ENCODE results near the gene SLC35G1. TPM values are rescaled to one million over a fixed set of nuclear protein-coding genes. Genes with fewer than 3 reads are reported as not detected.

Gene SLC35G1
- total RNA-seq, 1 donor from 2014 or later = 5.3 TPM

- no peaks in the 10 kb centered on the region for H3K9me3 Mint-ChIP-seq (ENCODE audit: low read depth)
- H3K4me3 Mint-ChIP-seq (ENCODE audit: unreplicated experiment) = no peak overlapping the region
- H3K27me3 Mint-ChIP-seq (ENCODE audit: low read depth) = no peaks in the 10 kb centered on the region
- H3K4me1 Mint-ChIP-seq (ENCODE audit: low read depth) = peaks cover 15% of the 10 kb centered on the region
- no peak for TF ChIP-seq CTCF (IDR thresholded peaks at IDR 0.05)
- no peak for DNase-seq (ENCODE audit: low spot score)
- no peaks in the 10 kb centered on the region for H3K36me3 Mint-ChIP-seq (ENCODE audit: low read depth)
- no peak overlapping the region for H3K27ac Mint-ChIP-seq (ENCODE audit: unreplicated experiment)
Observed at GRCh38 chr10:93873420-93874115, 20.2 kb upstream of the SLC35G1 start.

- no peak for DNase-seq (ENCODE audit: low spot score)
- no peaks in the 10 kb centered on the region for H3K27me3 Mint-ChIP-seq (ENCODE audit: low read depth)
- no peak overlapping the region for H3K4me3 Mint-ChIP-seq (ENCODE audit: unreplicated experiment)
- no peak for TF ChIP-seq CTCF (IDR thresholded peaks at IDR 0.05)
- peaks cover 15% of the 10 kb centered on the region for H3K4me1 Mint-ChIP-seq (ENCODE audit: low read depth)
- H3K36me3 Mint-ChIP-seq (ENCODE audit: low read depth) = no peaks in the 10 kb centered on the region
- H3K9me3 Mint-ChIP-seq (ENCODE audit: low read depth) = no peaks in the 10 kb centered on the region
- no peak overlapping the region for H3K27ac Mint-ChIP-seq (ENCODE audit: unreplicated experiment)
Observed at GRCh38 chr10:93874309-93875031, 19.3 kb upstream of the SLC35G1 start.

GRCh38 chr10:93875032-93875358, 18.8 kb upstream of the SLC35G1 start:
- no peak overlapping the region for H3K4me3 Mint-ChIP-seq (ENCODE audit: unreplicated experiment)
- H3K9me3 Mint-ChIP-seq (ENCODE audit: low read depth) = no peaks in the 10 kb centered on the region
- H3K27me3 Mint-ChIP-seq (ENCODE audit: low read depth) = no peaks in the 10 kb centered on the region
- H3K4me1 Mint-ChIP-seq (ENCODE audit: low read depth) = peaks cover 15% of the 10 kb centered on the region
- H3K27ac Mint-ChIP-seq (ENCODE audit: unreplicated experiment) = no peak overlapping the region
- no peak for TF ChIP-seq CTCF (IDR thresholded peaks at IDR 0.05)
- no peak for DNase-seq (ENCODE audit: low spot score)
- no peaks in the 10 kb centered on the region for H3K36me3 Mint-ChIP-seq (ENCODE audit: low read depth)

GRCh38 chr10:93876381-93876780, 17.4 kb upstream of the SLC35G1 start:
- peaks cover 15% of the 10 kb centered on the region for H3K4me1 Mint-ChIP-seq (ENCODE audit: low read depth)
- H3K36me3 Mint-ChIP-seq (ENCODE audit: low read depth) = no peaks in the 10 kb centered on the region
- no peaks in the 10 kb centered on the region for H3K27me3 Mint-ChIP-seq (ENCODE audit: low read depth)
- H3K9me3 Mint-ChIP-seq (ENCODE audit: low read depth) = no peaks in the 10 kb centered on the region
- no peak overlapping the region for H3K4me3 Mint-ChIP-seq (ENCODE audit: unreplicated experiment)
- TF ChIP-seq CTCF (IDR thresholded peaks at IDR 0.05) = no peak
- H3K27ac Mint-ChIP-seq (ENCODE audit: unreplicated experiment) = no peak overlapping the region
- DNase-seq (ENCODE audit: low spot score) = no peak

- Mint-ChIP-seq H3K9me3 (ENCODE audit: low read depth) (no peaks in the 10 kb centered on the region), H3K4me1 (ENCODE audit: low read depth) (peaks cover 4% of the 10 kb centered on the region), H3K27ac (ENCODE audit: unreplicated experiment) (no peak overlapping the region), H3K27me3 (ENCODE audit: low read depth) (peaks cover 2% of the 10 kb centered on the region), H3K36me3 (ENCODE audit: low read depth) (no peaks in the 10 kb centered on the region), H3K4me3 (ENCODE audit: unreplicated experiment) (no peak overlapping the region)
- no peak for DNase-seq (ENCODE audit: low spot score)
- no peak for TF ChIP-seq CTCF (IDR thresholded peaks at IDR 0.05)
Observed at GRCh38 chr10:93879273-93879672, 14.5 kb upstream of the SLC35G1 start.
